NCI-H774 (cell line): ENCODE results near the gene FBXO44.

Experiments used
- DNase-seq: peaks from one replicate; lab custom pipeline; 2025; lab: John Stamatoyannopoulos, UW

Gene FBXO44

DNA sequence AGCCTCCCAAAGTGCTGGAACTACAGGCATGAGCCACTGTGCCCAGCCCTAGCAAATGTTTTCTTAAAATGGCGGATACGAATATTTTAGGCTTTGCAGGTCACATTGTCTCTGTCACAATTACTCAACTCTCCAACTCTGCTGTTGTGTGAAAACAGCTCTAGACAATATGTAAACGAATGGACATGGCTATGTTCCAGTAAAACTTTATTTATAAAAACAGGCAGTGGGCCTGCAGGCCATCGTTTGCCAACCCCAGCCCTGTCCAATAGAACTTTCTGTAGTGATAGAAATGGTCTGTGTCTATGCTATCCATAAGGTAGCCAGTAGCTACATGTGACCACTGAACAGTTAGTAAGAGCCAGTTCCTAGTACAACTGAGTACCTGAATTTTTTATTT is 5.1 kb downstream of the FBXO44 start:
- DNase-seq, result no peak

DNA sequence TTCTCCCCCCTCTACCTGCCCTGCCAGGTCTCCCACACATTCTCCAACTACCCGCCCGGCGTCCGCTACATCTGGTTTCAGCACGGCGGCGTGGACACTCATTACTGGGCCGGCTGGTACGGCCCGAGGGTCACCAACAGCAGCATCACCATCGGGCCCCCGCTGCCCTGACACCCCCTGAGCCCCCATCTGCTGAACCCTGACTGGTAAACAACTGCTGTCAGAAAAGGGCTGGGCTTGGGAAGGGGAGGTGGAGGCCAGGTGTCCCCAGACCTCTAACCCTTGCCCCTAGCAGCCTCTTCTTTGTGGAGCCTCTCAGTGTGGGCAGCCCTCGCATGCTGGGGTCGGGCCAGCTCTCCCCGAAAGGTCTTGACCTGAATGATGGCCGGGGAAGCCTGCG is 6.4 kb downstream of the FBXO44 start:
- DNase-seq, result no peak

DNA sequence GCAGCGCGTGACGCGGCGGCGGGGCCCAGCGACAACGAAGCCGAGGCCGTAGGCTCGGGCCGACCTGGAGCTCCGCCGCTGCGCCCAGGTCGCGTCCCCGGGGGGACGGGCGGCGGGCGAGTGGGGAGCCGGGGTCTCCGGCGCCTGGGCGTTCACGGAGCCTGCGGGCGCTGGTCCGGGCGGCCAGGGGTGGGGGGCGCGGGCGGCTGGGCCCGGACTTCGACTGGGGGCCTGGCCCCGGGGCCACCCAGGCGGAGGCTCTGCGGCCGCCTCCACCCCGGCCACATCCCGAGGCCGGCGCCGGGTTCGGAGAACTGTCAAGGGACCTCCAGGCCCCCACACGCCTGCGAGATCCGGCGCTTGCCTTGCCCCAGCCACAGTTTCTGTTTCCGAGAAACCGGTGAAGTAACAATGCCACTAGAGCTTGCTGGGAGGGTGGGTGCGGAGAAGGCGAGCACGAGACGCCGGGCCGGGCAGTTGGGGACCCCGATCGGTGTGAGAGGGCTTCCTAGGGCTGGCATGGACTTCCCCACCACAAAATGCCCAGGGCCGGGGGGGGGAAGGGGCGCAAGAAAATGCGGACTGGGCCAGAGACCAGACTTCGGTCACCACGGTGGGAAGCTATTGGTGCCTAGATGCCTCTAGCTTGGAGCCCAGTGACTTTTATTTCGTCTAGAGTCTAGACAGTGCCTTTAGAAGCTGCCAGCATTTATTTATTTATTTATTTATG is 9.8 kb downstream of the FBXO44 start:
- DNase-seq, result no peak

DNA sequence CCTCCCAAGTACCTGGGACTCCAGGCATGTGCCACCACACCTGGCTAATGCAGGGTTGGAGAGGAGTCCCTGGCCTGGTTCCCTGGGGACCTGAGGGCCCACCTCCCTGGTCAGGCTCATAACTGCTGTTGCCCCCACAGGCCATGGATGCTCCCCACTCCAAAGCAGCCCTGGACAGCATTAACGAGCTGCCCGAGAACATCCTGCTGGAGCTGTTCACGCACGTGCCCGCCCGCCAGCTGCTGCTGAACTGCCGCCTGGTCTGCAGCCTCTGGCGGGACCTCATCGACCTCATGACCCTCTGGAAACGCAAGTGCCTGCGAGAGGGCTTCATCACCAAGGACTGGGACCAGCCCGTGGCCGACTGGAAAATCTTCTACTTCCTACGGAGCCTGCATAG is 13.8 kb downstream of the FBXO44 start:
- DNase-seq, result no peak

DNA sequence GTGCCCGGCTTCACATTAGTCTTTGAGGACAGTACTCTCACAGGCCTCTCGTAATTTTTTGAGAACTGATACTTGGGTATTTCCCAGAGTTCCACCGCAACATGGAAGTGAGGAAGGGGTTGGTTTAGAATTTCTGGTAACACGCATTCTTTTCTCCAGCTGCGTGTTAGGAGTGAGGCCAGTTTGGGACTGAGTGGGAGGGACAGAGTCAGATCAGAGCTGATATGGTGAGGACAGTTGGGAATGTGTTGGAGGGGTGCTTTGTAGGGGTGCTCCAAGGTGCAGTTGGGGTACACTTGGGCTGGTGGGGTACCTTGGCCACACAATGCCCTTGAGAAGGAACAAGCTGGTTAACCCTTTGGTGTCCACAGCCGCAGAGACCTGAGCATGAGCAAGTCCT is 16.1 kb downstream of the FBXO44 start:
- DNase-seq, result no peak

DNA sequence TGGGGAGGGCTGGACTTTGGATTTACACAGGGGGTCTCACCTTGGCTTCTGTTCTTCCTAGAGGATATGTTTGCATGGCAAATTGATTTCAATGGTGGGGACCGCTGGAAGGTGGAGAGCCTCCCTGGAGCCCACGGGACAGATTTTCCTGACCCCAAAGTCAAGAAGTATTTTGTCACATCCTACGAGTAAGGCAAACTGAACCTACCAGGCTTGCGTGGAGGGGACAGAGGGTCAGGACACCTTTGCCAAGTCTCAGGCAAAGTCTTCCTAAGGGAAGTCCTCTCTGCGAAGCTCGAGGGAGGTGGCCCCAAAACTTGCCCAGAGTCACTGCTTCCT is 16.5 kb downstream of the FBXO44 start:
- no peak for DNase-seq

DNA sequence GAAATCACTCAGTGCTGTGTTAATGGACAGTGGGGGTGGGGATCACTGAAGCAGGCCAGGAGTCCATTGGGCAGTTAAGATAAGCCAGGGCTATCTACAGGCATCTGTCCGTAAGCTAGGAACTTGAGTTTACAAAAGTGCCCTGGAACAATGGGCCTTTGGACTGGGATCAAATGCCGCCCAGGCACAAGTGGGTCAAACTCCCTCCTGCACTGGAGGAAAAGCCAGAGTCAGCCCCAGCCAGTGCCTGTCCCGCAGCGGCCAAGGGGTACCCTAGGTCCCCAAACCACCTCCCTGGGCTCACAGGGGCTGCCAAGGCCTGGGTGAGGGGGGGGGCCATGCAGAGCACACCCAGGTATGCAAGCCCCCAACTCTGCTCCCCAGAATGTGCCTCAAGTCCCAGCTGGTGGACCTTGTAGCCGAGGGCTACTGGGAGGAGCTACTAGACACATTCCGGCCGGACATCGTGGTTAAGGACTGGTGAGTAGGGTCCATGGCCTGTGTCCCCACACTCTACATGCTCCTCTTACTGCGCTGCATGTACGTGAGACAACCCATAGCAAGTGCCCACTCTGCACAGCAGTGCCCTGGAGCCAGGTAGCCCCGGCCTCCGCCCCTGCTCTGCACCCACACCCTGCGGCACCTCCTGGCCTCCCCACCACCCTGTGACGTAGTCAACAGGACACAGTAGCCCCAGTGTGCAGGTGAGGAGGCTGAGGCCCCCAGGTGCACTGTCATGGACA is 17.0 kb downstream of the FBXO44 start:
- DNase-seq, result no peak

DNA sequence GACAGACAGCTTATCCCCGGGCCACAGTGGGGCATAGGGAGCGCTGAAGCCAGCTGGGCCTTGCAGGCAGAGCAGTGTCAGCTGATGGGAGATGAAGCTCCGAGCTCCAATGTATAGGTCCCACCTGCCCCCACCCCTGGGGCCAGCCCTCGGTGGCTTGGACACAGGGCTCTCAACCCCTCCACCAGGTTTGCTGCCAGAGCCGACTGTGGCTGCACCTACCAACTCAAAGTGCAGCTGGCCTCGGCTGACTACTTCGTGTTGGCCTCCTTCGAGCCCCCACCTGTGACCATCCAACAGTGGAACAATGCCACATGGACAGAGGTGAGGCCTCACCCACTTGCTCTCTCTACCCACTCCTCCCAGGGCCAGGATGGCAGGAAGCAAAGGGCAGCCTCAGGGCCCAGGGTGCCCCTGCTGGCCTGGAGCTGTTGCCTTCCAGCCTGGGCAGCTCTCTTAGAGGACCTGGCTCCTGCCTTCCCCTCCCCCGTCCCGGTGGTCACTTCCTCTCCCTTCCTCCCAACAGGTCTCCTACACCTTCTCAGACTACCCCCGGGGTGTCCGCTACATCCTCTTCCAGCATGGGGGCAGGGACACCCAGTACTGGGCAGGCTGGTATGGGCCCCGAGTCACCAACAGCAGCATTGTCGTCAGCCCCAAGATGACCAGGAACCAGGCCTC is 18.6 kb downstream of the FBXO44 start:
- no peak for DNase-seq

DNA sequence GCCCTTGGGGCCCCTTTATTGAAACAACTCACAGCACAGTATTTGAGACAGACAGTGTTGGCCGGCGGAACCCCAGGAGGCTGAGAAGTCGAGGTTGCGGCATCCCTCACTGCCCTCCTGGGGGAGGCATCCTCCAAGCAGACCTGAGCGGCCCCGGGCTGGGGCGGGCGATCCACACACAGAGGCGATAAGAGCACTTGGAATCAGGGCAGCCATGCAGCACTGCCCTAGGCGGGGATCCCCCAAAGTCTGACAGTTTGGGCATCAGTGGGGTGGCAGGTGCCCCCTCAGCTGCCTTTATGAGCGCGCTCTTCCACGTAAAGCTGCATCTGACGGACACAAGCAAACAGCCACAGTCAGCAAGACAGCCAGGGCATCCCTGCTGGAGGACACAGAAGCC is 19.8 kb downstream of the FBXO44 start:
- DNase-seq, result no peak

DNA sequence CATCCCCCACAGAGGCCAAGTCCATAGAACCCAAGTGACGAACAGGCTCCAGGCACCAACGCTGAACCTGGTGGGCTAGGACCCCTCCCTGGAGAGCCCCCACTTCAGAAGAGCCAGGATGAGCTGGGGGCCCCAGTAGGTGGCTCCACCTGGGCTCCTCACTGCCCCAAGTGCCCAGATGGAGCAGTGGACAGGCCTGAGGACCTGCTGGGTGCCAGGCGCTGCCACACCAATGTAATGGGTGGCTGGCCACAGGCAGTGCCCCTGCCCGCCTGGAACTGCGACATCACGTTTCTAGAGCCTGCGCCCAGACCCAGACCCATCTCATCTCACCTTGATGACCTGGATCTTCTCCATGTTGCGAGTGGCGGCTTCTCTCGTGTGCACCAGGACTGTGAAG is 20.6 kb downstream of the FBXO44 start:
- no peak for DNase-seq

DNA sequence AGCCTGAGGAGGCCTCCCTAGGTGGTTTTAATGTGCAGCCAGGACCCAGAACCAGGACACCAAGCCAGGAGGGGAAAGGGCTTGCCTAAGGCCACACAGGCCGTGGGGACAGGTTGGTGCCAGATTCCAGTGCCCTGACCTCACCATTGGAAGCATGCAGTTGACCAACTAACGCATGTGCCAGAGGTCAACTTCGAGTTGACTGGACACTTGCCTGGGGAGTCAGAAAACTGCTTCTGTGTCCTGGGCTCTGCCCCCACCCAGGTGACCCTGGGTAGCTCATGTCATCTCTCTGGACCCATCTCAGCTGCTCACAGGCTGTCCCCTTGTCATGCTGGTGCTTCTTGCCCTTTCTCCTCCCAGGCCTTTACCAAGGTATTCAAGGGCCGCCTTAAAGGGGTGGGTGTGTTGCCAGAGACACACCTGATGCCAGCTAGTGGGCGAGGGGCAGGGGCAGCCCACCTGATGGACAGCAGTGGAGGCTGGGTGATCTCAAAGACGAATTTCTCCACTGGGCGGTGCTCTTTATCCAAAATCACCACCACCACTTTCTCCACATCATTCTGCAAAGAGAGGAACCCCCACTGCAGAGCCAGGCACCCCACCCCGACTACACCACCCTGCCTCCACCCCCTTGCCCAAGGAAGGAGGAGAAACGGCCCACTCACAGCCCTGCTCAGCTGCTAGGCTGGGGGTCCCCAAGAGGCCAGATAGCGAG is 21.9 kb downstream of the FBXO44 start:
- DNase-seq, result no peak

DNA sequence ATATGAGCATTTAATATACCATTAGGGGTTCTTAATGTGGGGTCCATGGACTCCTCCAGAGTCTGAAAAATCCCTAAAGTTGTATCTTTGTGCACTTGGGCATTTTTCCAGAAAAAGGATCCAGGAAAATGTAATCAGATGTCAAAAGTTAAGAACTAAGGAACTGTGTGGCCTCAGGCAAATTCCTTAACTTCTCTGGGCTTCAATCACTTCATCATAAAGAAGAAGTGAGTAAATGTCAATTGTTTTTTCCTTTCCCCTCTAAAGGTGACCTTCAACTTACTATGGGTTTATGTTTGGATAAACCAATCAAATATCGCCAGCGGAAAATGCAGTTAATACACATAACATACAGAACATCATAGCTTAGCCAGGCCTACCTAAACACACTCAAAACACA is 23.8 kb downstream of the FBXO44 start:
- DNase-seq, result no peak

DNA sequence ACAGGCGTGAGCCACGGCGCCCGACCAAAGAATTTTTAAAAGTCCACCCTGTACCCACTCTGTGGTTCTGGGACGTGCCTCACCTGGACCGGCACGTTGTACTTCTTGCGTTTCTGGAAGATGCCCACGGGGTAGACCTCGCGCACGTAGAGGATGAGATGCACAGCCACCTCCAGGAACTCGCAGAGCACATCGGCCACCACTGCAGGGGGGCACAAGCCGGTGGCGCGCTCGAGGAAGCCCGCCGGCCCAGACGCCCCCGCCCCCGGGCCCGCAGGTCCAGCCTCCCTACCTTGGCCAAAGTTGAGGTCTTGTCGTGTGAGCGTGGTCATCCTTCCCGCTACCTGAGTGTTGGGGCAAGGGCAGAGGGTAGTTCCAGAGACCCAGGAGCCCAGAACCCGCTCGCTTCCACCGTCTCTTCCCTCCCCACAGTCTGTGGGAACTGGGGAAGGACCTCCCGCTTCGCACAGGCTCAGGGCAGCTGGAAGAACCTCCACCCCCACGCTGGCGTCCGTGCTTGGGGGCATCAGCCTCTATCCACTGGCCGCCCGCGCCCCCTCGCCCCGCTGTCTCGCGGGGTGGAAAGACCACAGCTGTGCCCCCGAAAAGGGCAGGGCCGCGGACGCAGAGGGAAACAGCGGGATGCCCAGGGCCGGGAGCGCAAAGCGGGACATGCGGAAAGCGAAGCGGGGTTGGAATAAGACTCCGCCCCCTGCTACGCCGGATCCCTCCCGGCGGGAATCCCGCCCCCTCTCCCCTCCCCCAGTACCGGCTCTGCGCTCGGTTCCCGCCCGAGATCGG is 25.8 kb downstream of the FBXO44 start:
- no peak for DNase-seq

DNA sequence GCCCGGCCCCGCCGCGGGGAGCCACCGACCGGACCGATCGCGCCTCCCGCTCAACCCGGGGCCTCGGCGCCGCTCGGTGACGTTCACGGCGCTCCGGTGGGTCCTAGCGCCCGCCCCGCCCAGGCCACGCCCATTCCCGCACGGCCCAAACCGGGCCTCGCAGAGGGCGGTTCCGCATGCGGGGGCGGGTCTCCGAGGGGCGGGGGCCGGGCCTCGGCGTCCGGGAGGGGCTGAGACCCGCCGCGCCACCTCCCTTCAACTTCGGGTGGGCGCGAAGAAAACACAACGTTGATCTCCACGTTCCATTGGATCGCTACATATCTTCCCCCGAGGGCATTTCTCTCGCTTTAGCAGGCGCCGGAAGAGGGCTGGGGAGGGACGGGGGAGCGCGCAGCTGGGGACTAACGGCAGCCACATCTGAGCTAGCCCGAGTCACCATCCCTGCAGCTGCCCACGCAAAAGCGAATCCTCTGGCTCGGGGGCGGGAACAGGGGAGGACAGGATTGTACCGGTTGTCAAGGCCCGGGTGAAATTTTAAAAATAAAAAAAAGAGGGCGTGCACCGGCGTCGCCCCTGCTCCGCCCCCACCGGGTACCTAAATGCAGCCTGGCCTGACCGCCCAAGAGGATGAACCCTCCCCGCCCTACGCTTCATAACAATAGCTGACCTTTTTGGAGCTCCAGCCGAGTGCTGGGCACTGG is 26.5 kb downstream of the FBXO44 start, which contains the start of gene MAD2L2:
Gene MAD2L2 (minus strand): TSS at position 78 of the 701 bp plus-strand sequence. CDS start 547 bp downstream, outside the sequence.
- DNase-seq, result peak; percentile 51

DNA sequence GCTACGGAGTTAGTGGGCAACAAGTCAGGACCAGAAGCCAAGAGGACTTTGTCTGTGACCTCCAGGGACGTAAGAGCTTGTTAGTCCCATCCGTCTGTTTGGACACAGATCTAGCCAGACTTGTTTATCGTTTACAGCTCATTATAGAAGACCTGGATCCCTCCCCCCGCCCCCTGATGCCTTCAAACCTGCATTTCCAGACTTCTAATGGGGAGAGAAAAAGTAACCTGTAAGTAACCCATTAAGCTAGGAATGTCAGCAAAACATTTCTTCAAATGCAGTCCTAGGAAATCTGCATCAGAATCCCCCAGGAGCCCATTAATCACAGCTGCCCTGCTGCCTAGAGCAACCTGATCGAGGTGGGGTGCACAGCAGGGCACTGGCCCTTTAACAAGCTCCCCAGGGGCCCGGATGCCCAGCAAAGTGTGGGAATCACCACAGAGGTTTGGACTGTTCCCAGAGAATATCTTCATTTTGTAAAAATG is 27.7 kb downstream of the FBXO44 start:
- DNase-seq, result no peak

DNA sequence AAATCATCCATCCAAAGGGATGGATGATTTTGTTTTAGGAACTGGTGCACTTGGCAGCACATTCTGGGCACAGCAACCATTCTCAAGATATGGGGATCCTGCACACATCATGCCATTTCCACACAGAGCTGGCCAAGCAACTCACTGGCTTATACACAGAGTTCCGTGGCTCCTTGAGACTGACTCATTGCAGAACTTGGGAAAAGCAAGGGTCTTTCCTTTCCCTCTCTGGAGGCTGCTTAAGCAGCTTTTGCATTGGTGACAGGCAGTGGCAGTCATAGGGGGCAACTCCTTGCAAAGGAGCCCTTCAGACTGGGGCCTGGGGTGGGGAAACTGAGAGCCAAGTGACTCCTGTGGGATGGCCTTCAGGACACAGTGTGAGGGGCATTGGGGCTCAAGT is 28.1 kb downstream of the FBXO44 start:
- no peak for DNase-seq

DNA sequence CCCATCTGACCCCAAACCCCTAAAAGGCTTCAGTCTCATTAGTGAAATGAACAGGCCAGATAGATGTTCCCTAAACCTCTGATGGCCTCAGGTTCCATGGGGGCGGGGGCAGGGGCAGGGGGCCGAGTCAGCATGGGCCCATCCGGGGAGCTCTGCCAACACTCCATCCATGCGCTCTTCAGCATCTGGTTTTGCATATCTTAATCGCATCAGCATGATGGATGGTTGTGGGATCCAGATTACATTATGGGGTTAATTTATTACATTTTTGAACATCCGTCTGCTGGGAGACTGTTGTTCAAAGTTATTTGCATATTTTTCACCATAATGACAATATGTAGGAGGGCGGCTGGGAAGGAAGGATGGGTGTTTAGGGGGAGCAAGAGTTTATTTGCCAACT is 29.4 kb downstream of the FBXO44 start:
- no peak for DNase-seq

DNA sequence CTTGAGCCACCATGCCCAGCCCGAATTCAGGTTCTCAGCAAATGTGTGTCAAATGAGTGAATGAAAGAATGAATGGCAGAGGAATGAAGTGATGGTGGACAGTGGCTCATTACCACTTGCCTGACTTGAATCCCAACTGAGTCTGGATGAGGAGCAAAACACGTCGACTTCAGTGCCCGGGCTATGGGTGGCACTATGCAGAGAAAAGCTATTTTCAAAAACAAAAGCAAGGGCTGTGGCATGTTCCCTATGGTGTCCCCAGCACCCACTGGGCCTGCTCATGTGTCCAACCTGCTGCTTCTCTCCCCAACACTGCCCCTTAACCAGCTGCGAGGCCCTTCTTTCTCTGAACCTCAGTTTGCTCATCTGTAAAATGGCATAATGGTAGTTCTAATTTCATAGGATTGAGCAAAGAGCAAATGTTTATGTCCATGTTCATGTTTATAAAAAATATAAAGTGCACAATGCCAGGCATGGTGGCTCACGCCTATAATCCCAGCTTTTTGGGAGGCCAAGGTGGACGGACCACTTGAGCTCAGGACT is 30.6 kb downstream of the FBXO44 start:
- DNase-seq, result no peak

DNA sequence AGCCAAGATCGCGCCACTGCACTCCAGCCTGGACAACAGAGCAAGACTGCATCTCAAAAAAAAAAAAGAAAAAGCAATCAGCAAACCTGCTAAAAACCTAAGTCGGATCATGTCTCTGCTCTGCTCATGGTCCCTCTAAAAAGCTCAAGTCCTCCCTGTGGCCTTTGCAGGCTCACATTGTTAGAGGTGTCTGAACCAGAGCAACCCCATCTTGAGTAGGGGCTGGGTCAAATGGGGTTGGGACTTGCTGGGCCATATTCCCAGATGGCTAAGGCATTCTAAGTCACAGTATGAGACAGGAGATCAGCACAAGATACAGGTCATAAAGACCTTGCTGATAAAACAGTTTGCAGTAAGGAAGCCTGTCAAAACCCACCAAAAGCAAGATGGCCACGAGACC is 33.8 kb downstream of the FBXO44 start:
- DNase-seq, result no peak
